GM21717 (cell line): ENCODE data around the gene GRIK5.

ENCODE experiments used
- ATAC-seq: cut with Tn5 transposase; IDR thresholded peaks from one replicate; pipeline ENCODE4 v1.9.1; 2021; ENCODE audit warnings: mild to moderate bottlenecking, moderate library complexity; ENCODE audit not compliant: unreplicated experiment

The GRIK5 gene

GRCh38 chr19:42096255-42096837, 26.3 kb upstream of the GRIK5 start:
- no peak for ATAC-seq

GRCh38 chr19:42095814-42096230, 25.8 kb upstream of the GRIK5 start:
- no peak for ATAC-seq

GRCh38 chr19:42095142-42095813, 25.3 kb upstream of the GRIK5 start:
- no peak for ATAC-seq

- ATAC-seq, result no peak
These were observed 23.9 kb upstream of the GRIK5 start for GRCh38 chr19:42093926-42094325.

- ATAC-seq, result no peak
These were observed 23.5 kb upstream of the GRIK5 start for GRCh38 chr19:42093505-42093904.

- ATAC-seq, result no peak
These were observed 22.3 kb upstream of the GRIK5 start for GRCh38 chr19:42092350-42092749.

GRCh38 chr19:42091742-42092141, 21.7 kb upstream of the GRIK5 start:
- no peak for ATAC-seq

- no peak for ATAC-seq
These were observed 21.3 kb upstream of the GRIK5 start for GRCh38 chr19:42091300-42091699.

GRCh38 chr19:42090672-42091071, 20.7 kb upstream of the GRIK5 start:
- no peak for ATAC-seq

GRCh38 chr19:42089772-42090171, 19.8 kb upstream of the GRIK5 start:
- ATAC-seq, result no peak

- no peak for ATAC-seq
These were observed 19.3 kb upstream of the GRIK5 start for GRCh38 chr19:42089191-42089750.

GRCh38 chr19:42088471-42089190, 18.6 kb upstream of the GRIK5 start:
- no peak for ATAC-seq

- ATAC-seq, result no peak
These were observed 17.0 kb upstream of the GRIK5 start for GRCh38 chr19:42086770-42087550.

- ATAC-seq, result no peak
These were observed 16.3 kb upstream of the GRIK5 start for GRCh38 chr19:42086188-42086736.

- no peak for ATAC-seq
These were observed 13.5 kb upstream of the GRIK5 start for GRCh38 chr19:42083537-42083936.

GRCh38 chr19:42081584-42082203, 11.7 kb upstream of the GRIK5 start:
- no peak for ATAC-seq

- ATAC-seq, result no peak
These were observed 10.9 kb upstream of the GRIK5 start for GRCh38 chr19:42080764-42081375.

GRCh38 chr19:42079886-42080763, 10.1 kb upstream of the GRIK5 start:
- ATAC-seq, result no peak

GRCh38 chr19:42079276-42079669, 9.3 kb upstream of the GRIK5 start:
- no peak for ATAC-seq
